ENCODE measurements around the gene GALNT16.

DNA sequence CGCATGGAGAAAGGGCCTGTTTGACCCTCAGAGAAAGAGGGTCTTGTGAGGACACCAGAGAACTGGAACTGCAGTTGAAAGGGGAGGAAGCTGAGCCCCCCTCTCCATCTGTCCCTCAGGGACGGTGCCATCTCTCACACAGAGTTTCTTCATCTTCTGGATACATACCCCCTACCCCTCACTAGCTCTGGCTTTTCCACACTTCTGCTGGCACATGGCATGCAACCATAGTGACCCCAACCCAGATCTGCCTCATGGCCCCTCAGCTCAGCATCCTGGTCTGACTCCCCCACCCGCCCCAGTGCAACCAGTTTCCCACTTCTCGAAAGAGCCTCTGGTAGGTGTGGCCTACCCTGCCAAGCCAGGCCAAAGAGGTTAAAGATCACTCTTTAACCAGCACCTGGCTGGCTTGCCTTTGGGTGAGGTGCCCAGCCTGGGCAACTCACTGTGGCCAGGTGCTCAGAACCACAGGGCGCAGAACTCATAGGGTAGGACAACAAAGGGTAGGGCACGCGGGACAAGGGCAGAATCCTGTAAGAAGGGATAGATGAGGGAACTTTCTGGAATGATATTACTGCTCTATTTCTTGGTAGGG lies 25.8 kb downstream of the GALNT16 start:
- TF ChIP-seq ZFP30 (CRISPR knock-in tag; IDR thresholded peaks at IDR 0.05) (no peak), RARB (CRISPR knock-in tag; IDR thresholded peaks at IDR 0.05) (no peak), ISL1 (CRISPR knock-in tag; IDR thresholded peaks at IDR 0.05) (no peak)
- TF ChIP-seq, protein P1, sequence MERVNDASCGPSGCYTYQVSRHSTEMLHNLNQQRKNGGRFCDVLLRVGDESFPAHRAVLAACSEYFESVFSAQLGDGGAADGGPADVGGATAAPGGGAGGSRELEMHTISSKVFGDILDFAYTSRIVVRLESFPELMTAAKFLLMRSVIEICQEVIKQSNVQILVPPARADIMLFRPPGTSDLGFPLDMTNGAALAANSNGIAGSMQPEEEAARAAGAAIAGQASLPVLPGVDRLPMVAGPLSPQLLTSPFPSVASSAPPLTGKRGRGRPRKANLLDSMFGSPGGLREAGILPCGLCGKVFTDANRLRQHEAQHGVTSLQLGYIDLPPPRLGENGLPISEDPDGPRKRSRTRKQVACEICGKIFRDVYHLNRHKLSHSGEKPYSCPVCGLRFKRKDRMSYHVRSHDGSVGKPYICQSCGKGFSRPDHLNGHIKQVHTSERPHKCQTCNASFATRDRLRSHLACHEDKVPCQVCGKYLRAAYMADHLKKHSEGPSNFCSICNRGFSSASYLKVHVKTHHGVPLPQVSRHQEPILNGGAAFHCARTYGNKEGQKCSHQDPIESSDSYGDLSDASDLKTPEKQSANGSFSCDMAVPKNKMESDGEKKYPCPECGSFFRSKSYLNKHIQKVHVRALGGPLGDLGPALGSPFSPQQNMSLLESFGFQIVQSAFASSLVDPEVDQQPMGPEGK (CRISPR knock-in tag; IDR thresholded peaks at IDR 0.05; ENCODE audit: borderline replicate concordance): no peak
- TF ChIP-seq, protein P2, sequence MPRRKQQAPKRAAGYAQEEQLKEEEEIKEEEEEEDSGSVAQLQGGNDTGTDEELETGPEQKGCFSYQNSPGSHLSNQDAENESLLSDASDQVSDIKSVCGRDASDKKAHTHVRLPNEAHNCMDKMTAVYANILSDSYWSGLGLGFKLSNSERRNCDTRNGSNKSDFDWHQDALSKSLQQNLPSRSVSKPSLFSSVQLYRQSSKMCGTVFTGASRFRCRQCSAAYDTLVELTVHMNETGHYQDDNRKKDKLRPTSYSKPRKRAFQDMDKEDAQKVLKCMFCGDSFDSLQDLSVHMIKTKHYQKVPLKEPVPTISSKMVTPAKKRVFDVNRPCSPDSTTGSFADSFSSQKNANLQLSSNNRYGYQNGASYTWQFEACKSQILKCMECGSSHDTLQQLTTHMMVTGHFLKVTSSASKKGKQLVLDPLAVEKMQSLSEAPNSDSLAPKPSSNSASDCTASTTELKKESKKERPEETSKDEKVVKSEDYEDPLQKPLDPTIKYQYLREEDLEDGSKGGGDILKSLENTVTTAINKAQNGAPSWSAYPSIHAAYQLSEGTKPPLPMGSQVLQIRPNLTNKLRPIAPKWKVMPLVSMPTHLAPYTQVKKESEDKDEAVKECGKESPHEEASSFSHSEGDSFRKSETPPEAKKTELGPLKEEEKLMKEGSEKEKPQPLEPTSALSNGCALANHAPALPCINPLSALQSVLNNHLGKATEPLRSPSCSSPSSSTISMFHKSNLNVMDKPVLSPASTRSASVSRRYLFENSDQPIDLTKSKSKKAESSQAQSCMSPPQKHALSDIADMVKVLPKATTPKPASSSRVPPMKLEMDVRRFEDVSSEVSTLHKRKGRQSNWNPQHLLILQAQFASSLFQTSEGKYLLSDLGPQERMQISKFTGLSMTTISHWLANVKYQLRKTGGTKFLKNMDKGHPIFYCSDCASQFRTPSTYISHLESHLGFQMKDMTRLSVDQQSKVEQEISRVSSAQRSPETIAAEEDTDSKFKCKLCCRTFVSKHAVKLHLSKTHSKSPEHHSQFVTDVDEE (CRISPR knock-in tag; IDR thresholded peaks at IDR 0.05): no peak

All from SK-N-SH treated with all-trans-retinoic acid at 6 μM for 48 hours (cell line).